Measurements from ENCODE around the gene SGIP1.
A peak's percentile ranks its signal among the peaks of the same experiment; 100 is the strongest.

The SGIP1 gene

GRCh38 chr1:66533804-66534740 lies at the start of gene SGIP1:
SGIP1 (plus strand) TSS chr1:66534153; CDS start chr1:66534359, 206 bp downstream.
- H3K4me3 ChIP-seq (ENCODE audit: low read length): peak within 1 kb of the TSS; percentile 26
- H3K27me3 ChIP-seq (ENCODE audit: insufficient read depth, low read length): peaks cover 30% of the 10 kb centered on the region
- H3K36me3 ChIP-seq (ENCODE audit: insufficient read depth, low read length): no peaks in the 10 kb centered on the region
- H3K4me1 ChIP-seq (ENCODE audit: insufficient read depth, low read length): peaks cover 6% of the 10 kb centered on the region
- no peaks in the 10 kb centered on the region for H3K9me3 ChIP-seq (ENCODE audit: low read length)
- H2AFZ ChIP-seq (ENCODE audit: low read depth, low read length): peak within 1 kb of the TSS; percentile 51

GRCh38 chr1:66489151-66489550 lies 44.8 kb upstream of the SGIP1 start:
- no peaks in the 10 kb centered on the region for H3K36me3 ChIP-seq (ENCODE audit: insufficient read depth, low read length)
- no peaks in the 10 kb centered on the region for H3K4me1 ChIP-seq (ENCODE audit: insufficient read depth, low read length)
- H3K9me3 ChIP-seq (ENCODE audit: low read length): no peaks in the 10 kb centered on the region
- no peak overlapping the region for H2AFZ ChIP-seq (ENCODE audit: low read depth, low read length)
- H3K4me3 ChIP-seq (ENCODE audit: low read length): no peak overlapping the region
- H3K27me3 ChIP-seq (ENCODE audit: insufficient read depth, low read length): peaks cover 3% of the 10 kb centered on the region

GRCh38 chr1:66489972-66490601 lies 43.9 kb upstream of the SGIP1 start:
- Histone ChIP-seq H3K9me3 (ENCODE audit: low read length) (no peaks in the 10 kb centered on the region), H3K4me1 (ENCODE audit: insufficient read depth, low read length) (no peaks in the 10 kb centered on the region), H3K27me3 (ENCODE audit: insufficient read depth, low read length) (peaks cover 3% of the 10 kb centered on the region), H3K4me3 (ENCODE audit: low read length) (no peak overlapping the region), H2AFZ (ENCODE audit: low read depth, low read length) (no peak overlapping the region), H3K36me3 (ENCODE audit: insufficient read depth, low read length) (no peaks in the 10 kb centered on the region)

- H3K9me3 ChIP-seq (ENCODE audit: low read length): no peaks in the 10 kb centered on the region
- no peaks in the 10 kb centered on the region for H3K4me1 ChIP-seq (ENCODE audit: insufficient read depth, low read length)
- no peak overlapping the region for H3K4me3 ChIP-seq (ENCODE audit: low read length)
- H2AFZ ChIP-seq (ENCODE audit: low read depth, low read length): no peak overlapping the region
- no peaks in the 10 kb centered on the region for H3K36me3 ChIP-seq (ENCODE audit: insufficient read depth, low read length)
- H3K27me3 ChIP-seq (ENCODE audit: insufficient read depth, low read length): peaks cover 3% of the 10 kb centered on the region
These were observed 43.1 kb upstream of the SGIP1 start for GRCh38 chr1:66490816-66491215.

- no peak overlapping the region for H2AFZ ChIP-seq (ENCODE audit: low read depth, low read length)
- H3K9me3 ChIP-seq (ENCODE audit: low read length): no peaks in the 10 kb centered on the region
- no peaks in the 10 kb centered on the region for H3K36me3 ChIP-seq (ENCODE audit: insufficient read depth, low read length)
- no peaks in the 10 kb centered on the region for H3K4me1 ChIP-seq (ENCODE audit: insufficient read depth, low read length)
- H3K27me3 ChIP-seq (ENCODE audit: insufficient read depth, low read length): peaks cover 3% of the 10 kb centered on the region
- H3K4me3 ChIP-seq (ENCODE audit: low read length): no peak overlapping the region
These were observed 41.5 kb upstream of the SGIP1 start for GRCh38 chr1:66492424-66492823.

- no peak overlapping the region for H2AFZ ChIP-seq (ENCODE audit: low read depth, low read length)
- peaks cover under 1% of the 10 kb centered on the region for H3K27me3 ChIP-seq (ENCODE audit: insufficient read depth, low read length)
- H3K36me3 ChIP-seq (ENCODE audit: insufficient read depth, low read length): no peaks in the 10 kb centered on the region
- H3K9me3 ChIP-seq (ENCODE audit: low read length): no peaks in the 10 kb centered on the region
- H3K4me3 ChIP-seq (ENCODE audit: low read length): no peak overlapping the region
- no peaks in the 10 kb centered on the region for H3K4me1 ChIP-seq (ENCODE audit: insufficient read depth, low read length)
These were observed 40.2 kb upstream of the SGIP1 start for GRCh38 chr1:66493731-66494130.

- Histone ChIP-seq H2AFZ (ENCODE audit: low read depth, low read length) (no peak overlapping the region), H3K4me3 (ENCODE audit: low read length) (no peak overlapping the region), H3K36me3 (ENCODE audit: insufficient read depth, low read length) (no peaks in the 10 kb centered on the region), H3K9me3 (ENCODE audit: low read length) (no peaks in the 10 kb centered on the region), H3K4me1 (ENCODE audit: insufficient read depth, low read length) (no peaks in the 10 kb centered on the region), H3K27me3 (ENCODE audit: insufficient read depth, low read length) (no peaks in the 10 kb centered on the region)
These were observed 39.5 kb upstream of the SGIP1 start for GRCh38 chr1:66494482-66494881.

- Histone ChIP-seq H3K4me3 (ENCODE audit: low read length) (no peak overlapping the region), H3K4me1 (ENCODE audit: insufficient read depth, low read length) (no peaks in the 10 kb centered on the region), H3K36me3 (ENCODE audit: insufficient read depth, low read length) (no peaks in the 10 kb centered on the region), H3K9me3 (ENCODE audit: low read length) (no peaks in the 10 kb centered on the region), H3K27me3 (ENCODE audit: insufficient read depth, low read length) (no peaks in the 10 kb centered on the region), H2AFZ (ENCODE audit: low read depth, low read length) (no peak overlapping the region)
These were observed 38.5 kb upstream of the SGIP1 start for GRCh38 chr1:66495495-66495894.

- H3K27me3 ChIP-seq (ENCODE audit: insufficient read depth, low read length): no peaks in the 10 kb centered on the region
- H3K9me3 ChIP-seq (ENCODE audit: low read length): no peaks in the 10 kb centered on the region
- H3K36me3 ChIP-seq (ENCODE audit: insufficient read depth, low read length): no peaks in the 10 kb centered on the region
- no peak overlapping the region for H3K4me3 ChIP-seq (ENCODE audit: low read length)
- no peak overlapping the region for H2AFZ ChIP-seq (ENCODE audit: low read depth, low read length)
- H3K4me1 ChIP-seq (ENCODE audit: insufficient read depth, low read length): no peaks in the 10 kb centered on the region
These were observed 36.0 kb upstream of the SGIP1 start for GRCh38 chr1:66497910-66498309.

GRCh38 chr1:66500301-66500700 lies 33.7 kb upstream of the SGIP1 start:
- H3K4me1 ChIP-seq (ENCODE audit: insufficient read depth, low read length): no peaks in the 10 kb centered on the region
- H2AFZ ChIP-seq (ENCODE audit: low read depth, low read length): no peak overlapping the region
- no peaks in the 10 kb centered on the region for H3K27me3 ChIP-seq (ENCODE audit: insufficient read depth, low read length)
- no peaks in the 10 kb centered on the region for H3K9me3 ChIP-seq (ENCODE audit: low read length)
- H3K36me3 ChIP-seq (ENCODE audit: insufficient read depth, low read length): no peaks in the 10 kb centered on the region
- no peak overlapping the region for H3K4me3 ChIP-seq (ENCODE audit: low read length)

GRCh38 chr1:66502086-66502485 lies 31.9 kb upstream of the SGIP1 start:
- H2AFZ ChIP-seq (ENCODE audit: low read depth, low read length): no peak overlapping the region
- H3K27me3 ChIP-seq (ENCODE audit: insufficient read depth, low read length): no peaks in the 10 kb centered on the region
- no peak overlapping the region for H3K4me3 ChIP-seq (ENCODE audit: low read length)
- no peaks in the 10 kb centered on the region for H3K4me1 ChIP-seq (ENCODE audit: insufficient read depth, low read length)
- no peaks in the 10 kb centered on the region for H3K36me3 ChIP-seq (ENCODE audit: insufficient read depth, low read length)
- no peaks in the 10 kb centered on the region for H3K9me3 ChIP-seq (ENCODE audit: low read length)

GRCh38 chr1:66503841-66504470 lies 30.0 kb upstream of the SGIP1 start:
- Histone ChIP-seq H3K4me1 (ENCODE audit: insufficient read depth, low read length) (no peaks in the 10 kb centered on the region), H3K4me3 (ENCODE audit: low read length) (no peak overlapping the region), H2AFZ (ENCODE audit: low read depth, low read length) (no peak overlapping the region), H3K36me3 (ENCODE audit: insufficient read depth, low read length) (no peaks in the 10 kb centered on the region), H3K27me3 (ENCODE audit: insufficient read depth, low read length) (no peaks in the 10 kb centered on the region), H3K9me3 (ENCODE audit: low read length) (no peaks in the 10 kb centered on the region)
